ENCODE results near the gene TMEM108.

Gene TMEM108

DNA sequence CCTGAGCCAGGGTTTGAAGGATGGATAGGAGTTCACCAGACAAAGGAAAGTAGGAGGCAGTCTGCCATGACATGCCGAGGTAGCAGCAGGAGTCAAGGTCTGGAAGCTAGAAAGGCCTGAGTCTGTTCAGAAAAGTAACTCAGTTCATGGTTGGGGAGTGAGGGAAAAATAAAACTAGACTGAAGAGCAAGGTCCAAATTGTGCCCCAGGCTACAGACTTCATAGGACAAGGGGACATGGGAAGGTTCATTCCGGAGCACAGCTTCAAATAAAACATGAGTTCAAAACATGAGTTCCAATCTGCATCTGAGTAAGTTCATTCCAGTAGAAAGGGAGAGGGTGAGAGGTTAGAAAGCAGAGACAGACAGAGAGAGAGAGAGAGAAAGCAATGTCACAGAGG, 401.4 kb downstream of the TMEM108 start:
- DNase-seq, result no peak

DNA sequence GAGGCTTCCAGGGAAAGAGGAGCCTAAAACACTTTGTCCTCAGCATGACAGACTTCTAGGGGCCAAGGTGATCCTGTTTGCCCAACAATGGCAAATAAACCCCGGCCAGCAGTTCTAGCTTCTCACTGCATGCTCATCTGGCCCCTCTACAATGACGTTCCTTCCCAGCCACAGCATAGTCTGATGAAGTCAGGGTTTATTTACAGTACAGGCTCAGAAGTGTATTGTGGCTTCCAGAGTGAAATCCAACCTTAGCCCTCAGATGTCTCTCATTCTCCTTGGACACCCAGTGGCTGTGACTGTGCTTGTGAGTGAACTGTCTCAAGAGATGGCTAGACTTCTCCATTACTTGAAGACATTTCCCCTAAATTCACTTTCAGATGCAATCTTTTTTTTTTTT, 402.5 kb downstream of the TMEM108 start:
- no peak for DNase-seq

DNA sequence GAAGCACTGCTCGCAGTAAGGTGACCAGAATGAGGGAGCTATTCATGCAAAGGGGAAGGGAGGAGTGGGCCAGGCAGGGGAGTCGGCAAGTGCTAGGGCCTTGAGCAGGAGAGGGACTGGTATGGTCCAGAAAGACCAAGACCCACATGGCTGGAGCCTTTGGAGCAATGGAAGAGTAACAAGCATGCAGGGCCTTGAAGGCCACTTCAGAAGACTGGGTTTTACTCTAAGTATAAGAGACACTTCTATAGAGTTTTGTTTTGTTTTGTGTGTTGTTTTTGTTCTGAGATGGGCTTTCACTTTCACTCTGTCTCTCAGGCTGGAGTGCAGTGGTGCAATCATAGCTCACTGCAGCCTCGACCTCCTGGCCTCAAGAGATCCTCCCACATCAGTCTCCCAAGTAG, 403.7 kb downstream of the TMEM108 start:
- DNase-seq, result no peak

DNA sequence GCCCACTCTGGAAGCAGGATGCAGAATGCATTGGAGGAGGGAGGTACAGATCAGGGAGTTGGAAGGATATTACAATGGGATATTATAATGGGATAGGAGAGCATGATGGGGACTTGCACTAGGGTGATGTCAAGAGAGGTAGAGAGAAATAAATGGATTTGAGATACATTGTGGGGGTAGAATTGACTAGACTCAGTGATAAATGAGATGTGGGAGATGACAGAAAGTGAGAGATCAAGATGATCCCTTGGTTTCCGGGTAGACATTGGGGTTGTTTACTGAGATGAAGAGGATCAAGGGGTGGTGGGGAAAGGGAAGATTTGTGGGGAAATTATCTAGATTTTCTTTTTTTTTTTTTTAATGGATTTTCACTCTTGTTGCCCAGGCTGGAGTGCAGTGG, 404.3 kb downstream of the TMEM108 start:
- DNase-seq, result no peak

DNA sequence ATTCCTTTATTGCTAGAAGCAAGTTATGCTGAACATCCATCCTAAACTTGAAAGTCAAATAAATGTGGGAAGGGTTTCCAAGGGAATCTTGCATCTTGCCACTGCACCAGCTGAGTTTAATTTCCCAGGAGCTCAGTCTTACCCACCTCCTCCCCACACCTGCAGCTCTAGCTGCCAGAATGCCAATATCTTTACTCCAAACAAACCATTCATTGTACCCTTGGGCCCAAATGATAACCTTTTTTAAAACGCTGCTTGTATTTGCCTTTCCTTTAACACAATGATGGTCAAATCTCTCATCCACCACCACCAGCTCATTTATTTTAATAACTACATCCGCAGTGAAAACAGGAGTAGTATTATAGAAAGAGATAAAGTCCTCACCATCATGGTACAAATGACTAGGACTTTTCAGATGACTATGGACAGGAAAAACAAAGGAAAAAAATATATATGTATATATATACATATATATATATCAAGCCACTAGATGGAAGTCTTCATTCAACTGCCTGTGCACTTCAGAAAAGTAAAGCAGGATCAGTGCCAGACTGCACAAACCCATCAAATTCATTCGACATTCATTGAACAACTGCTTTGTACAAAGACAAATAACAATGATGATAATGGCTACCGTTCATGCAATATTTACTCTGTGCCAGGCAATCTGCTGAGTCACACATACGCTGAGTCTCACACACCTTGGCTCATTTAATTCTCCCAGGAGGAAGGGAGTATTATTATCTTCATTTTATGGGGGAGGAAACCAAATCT, 405.6 kb downstream of the TMEM108 start:
- no peak for DNase-seq

DNA sequence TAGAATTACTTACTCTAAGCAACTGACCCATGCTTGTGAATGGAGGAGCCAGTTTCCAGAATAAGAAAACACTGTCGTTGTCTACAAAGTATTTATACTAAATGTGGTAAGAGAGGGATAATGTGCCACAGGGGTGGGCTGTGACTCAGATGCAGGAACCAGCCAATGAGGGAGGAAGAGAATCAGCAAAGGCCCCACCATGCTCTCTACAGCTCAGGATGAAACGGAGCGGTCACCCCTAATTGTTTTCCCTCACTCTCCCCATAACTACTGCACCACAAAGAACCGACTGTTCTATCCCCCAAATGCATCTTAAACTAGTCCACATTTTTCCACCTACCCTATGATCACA, 406.2 kb downstream of the TMEM108 start:
- no peak for DNase-seq

DNA sequence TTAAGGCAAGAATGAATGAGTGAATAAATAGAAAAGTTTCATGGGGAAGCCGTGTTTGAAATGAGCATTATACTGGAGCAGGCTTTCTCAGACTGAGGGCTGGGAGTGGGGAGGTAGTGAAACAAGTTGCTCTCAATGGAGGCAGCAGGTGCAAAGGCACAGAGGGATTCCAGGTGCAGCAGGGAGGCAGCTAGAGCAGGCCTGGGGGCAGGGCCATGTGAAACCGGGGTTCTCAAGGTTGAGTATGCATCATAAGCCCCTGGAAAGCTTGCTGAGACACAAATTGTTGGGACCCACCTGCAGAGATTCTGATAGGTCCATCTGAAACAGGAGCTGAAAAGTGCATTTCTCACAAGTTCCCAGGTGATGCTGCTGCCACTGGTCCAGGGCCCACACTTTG, 406.9 kb downstream of the TMEM108 start:
- no peak for DNase-seq

Data from NCI-H82 (cell line).